NCI-H1048 (cell line): ENCODE measurements around the gene OR10A3.

Source experiments
- DNase-seq: peaks from one replicate; lab custom pipeline; 2025; lab: John Stamatoyannopoulos, UW

The OR10A3 gene

DNA sequence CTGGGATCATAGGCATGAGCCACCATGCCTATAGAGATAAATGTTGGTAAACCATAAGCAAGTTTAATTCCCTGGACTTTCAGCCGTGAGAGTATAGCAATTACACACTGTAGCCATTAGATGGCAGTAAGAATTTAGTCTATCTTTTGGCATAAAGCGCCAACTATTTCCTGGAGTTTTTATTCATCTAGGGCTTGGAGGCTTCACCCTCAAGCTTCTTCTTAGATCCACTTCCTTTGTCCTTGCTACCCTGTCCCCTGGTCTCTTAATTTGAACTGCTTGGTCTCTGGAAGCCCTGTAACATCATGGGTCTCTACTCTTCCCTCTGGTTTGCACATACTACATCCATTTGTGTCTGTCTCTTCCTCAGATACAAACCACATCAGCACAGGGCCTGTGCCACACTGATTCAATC, 48.7 kb downstream of the OR10A3 start:
- DNase-seq = no peak

GRCh38 chr11:7892059-7892699, 49.3 kb downstream of the OR10A3 start:
- no peak for DNase-seq

DNA sequence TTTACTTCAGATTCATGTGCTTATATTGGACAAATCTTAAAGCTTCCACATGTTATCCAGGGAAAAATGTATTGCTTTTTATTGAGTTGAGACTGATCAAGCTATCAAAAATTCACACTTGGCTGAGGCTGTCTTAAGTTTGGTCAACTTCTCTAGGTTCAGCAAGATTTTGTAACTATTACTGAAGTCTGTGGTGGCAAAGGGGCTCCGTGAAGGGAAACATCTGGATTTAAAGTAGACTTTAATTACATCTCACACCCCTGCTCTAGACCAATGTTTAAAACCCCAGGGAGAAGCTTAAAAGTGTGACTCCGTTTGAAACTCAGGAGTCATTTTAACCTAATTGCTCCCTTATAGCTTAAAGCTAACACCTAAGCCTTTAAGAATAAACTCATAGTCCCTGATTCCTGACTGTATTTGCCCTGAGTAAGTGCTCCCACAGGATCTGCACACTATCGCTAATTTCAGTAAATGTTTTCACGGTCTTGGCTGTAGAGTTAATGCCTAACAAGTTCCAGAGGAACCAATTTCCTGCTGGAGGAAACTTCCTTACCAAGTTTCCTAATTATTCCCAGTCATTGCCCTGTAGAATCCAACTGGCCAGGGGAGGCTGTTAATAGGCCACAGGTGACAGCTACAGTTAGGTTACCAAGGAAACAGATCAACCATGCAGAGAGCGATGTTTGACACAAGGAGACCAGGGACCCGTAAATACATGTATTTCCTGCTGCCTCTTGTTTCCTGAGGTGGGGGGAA, 50.9 kb downstream of the OR10A3 start:
- DNase-seq = no peak

- DNase-seq = no peak
Observed at GRCh38 chr11:7889985-7890384, 51.5 kb downstream of the OR10A3 start.
